Measurements from ENCODE around the gene RYR2. TPM values are rescaled to one million over a fixed set of nuclear protein-coding genes. Genes with fewer than 3 reads are reported as not detected.

RYR2 gene
- total RNA-seq, 4 donors from 2014 or later = 0.20 to 0.60 (median 0.32) TPM

GRCh38 chr1:237794071-237794470, 752.1 kb downstream of the RYR2 start:
- WGBS, 2 donors = 30 to 35% methylated on average over 3 of the region's 3 CpGs
- Histone ChIP-seq H3K27ac (no peak overlapping the region), H3K9me3 (no peaks in the 10 kb centered on the region), H3K4me1 (no peaks in the 10 kb centered on the region), H3K4me3 (no peak overlapping the region), H3K27me3 (no peaks in the 10 kb centered on the region), H3K36me3 (no peaks in the 10 kb centered on the region)
- TF ChIP-seq POLR2A (IDR thresholded peaks at IDR 0.05) = no peak
- no peak for DNase-seq (ENCODE audit: low spot score in 2 of 2)

- TF ChIP-seq POLR2A (IDR thresholded peaks at IDR 0.05) (no peak), EP300 (IDR thresholded peaks at IDR 0.05) (no peak), CTCF (IDR thresholded peaks at IDR 0.05) (no peak)
- H3K27ac ChIP-seq = no peak overlapping the region
- no peaks in the 10 kb centered on the region for H3K27me3 ChIP-seq
- WGBS, 2 donors = 90 to 96% methylated on average over 13 of the region's 13 CpGs
- no peak for DNase-seq (ENCODE audit: low spot score in 2 of 2)
- H3K4me3 ChIP-seq = no peak overlapping the region
- H3K9me3 ChIP-seq = no peaks in the 10 kb centered on the region
- H3K4me1 ChIP-seq = no peaks in the 10 kb centered on the region
- no peaks in the 10 kb centered on the region for H3K36me3 ChIP-seq
These were observed 753.6 kb downstream of the RYR2 start for GRCh38 chr1:237795558-237795957.

- Histone ChIP-seq H3K27me3 (no peaks in the 10 kb centered on the region), H3K9me3 (no peaks in the 10 kb centered on the region), H3K27ac (no peak overlapping the region), H3K4me3 (no peak overlapping the region), H3K36me3 (no peaks in the 10 kb centered on the region), H3K4me1 (no peaks in the 10 kb centered on the region)
- no peak for TF ChIP-seq CTCF (IDR thresholded peaks at IDR 0.05)
- DNase-seq (ENCODE audit: low spot score in 2 of 2) = no peak
- WGBS, 2 donors = 56 to 59% methylated on average over 5 of the region's 5 CpGs
These were observed 757.9 kb downstream of the RYR2 start for GRCh38 chr1:237799762-237800474.

- H3K36me3 ChIP-seq = no peaks in the 10 kb centered on the region
- 81 to 83% methylated on average over 3 of the region's 3 CpGs for WGBS, 2 donors
- no peaks in the 10 kb centered on the region for H3K27me3 ChIP-seq
- TF ChIP-seq CTCF (IDR thresholded peaks at IDR 0.05) (no peak), EP300 (IDR thresholded peaks at IDR 0.05) (no peak), POLR2A (IDR thresholded peaks at IDR 0.05) (no peak)
- no peaks in the 10 kb centered on the region for H3K4me1 ChIP-seq
- H3K4me3 ChIP-seq = no peak overlapping the region
- no peaks in the 10 kb centered on the region for H3K9me3 ChIP-seq
- DNase-seq (ENCODE audit: low spot score in 2 of 2) = no peak
- H3K27ac ChIP-seq = no peak overlapping the region
These were observed 762.5 kb downstream of the RYR2 start for GRCh38 chr1:237804516-237804915.

GRCh38 chr1:237809099-237809498, 767.1 kb downstream of the RYR2 start:
- DNase-seq (ENCODE audit: low spot score in 2 of 2) = no peak
- 23 to 32% methylated on average over 2 of the region's 2 CpGs for WGBS, 2 donors
- no peaks in the 10 kb centered on the region for H3K9me3 ChIP-seq
- H3K27me3 ChIP-seq = no peaks in the 10 kb centered on the region
- H3K36me3 ChIP-seq = no peaks in the 10 kb centered on the region
- H3K4me1 ChIP-seq = no peaks in the 10 kb centered on the region
- H3K4me3 ChIP-seq = no peak overlapping the region
- H3K27ac ChIP-seq = no peak overlapping the region
- TF ChIP-seq CTCF (IDR thresholded peaks at IDR 0.05) (no peak), POLR2A (IDR thresholded peaks at IDR 0.05) (no peak), EP300 (IDR thresholded peaks at IDR 0.05) (no peak)

GRCh38 chr1:237811633-237812032, 769.6 kb downstream of the RYR2 start:
- WGBS, 2 donors = 72 to 81% methylated on average over 5 of the region's 5 CpGs
- H3K27me3 ChIP-seq = no peaks in the 10 kb centered on the region
- H3K27ac ChIP-seq = no peak overlapping the region
- no peak for DNase-seq (ENCODE audit: low spot score in 2 of 2)
- TF ChIP-seq CTCF (IDR thresholded peaks at IDR 0.05) = no peak
- TF ChIP-seq EP300 (IDR thresholded peaks at IDR 0.05) = no peak
- TF ChIP-seq POLR2A (IDR thresholded peaks at IDR 0.05) = no peak
- no peaks in the 10 kb centered on the region for H3K4me1 ChIP-seq
- no peak overlapping the region for H3K4me3 ChIP-seq
- H3K36me3 ChIP-seq = no peaks in the 10 kb centered on the region
- no peaks in the 10 kb centered on the region for H3K9me3 ChIP-seq

Measured in tibial nerve (tissue), 4 donors.